Trophoblast cell (in vitro differentiated cells and primary cell): ENCODE data around the gene KDM4C.

Source experiments
- DNase-seq, 2 donors: peaks; one replicate each; pipeline ENCODE4 v3.0.0-alpha.2; 2016
- H2AFZ ChIP-seq: 2 replicates; pipeline ENCODE4 v1.6.1; 2013; ENCODE audit warnings: low read length, moderate library complexity, mild to moderate bottlenecking; ENCODE audit not compliant: insufficient read depth, poor library complexity
- H2AK5ac ChIP-seq: 2 replicates; pipeline ENCODE4 v1.6.1; 2013; ENCODE audit warnings: mild to moderate bottlenecking, low read length
- H2BK120ac ChIP-seq: 2 replicates; pipeline ENCODE4 v1.6.1; 2013; ENCODE audit warnings: low read length, mild to moderate bottlenecking, moderate library complexity; ENCODE audit not compliant: insufficient read depth, poor library complexity
- H2BK12ac ChIP-seq: 2 replicates; pipeline ENCODE4 v1.6.1; 2013; ENCODE audit warnings: mild to moderate bottlenecking, low read length, moderate library complexity
- H2BK5ac ChIP-seq: 2 replicates; pipeline ENCODE4 v1.6.1; 2013; ENCODE audit warnings: low read length, low read depth, moderate library complexity, mild to moderate bottlenecking; ENCODE audit not compliant: poor library complexity
- H3K14ac ChIP-seq: 2 replicates; pipeline ENCODE4 v1.6.1; 2013; ENCODE audit warnings: mild to moderate bottlenecking, low read length
- H3K18ac ChIP-seq: 2 replicates; pipeline ENCODE4 v1.6.1; 2013; ENCODE audit warnings: mild to moderate bottlenecking, low read length
- H3K23ac ChIP-seq: 2 replicates; pipeline ENCODE4 v1.6.1; 2013; ENCODE audit warnings: low read length
- H3K27ac ChIP-seq: 2 replicates; pipeline ENCODE4 v1.5.1; 2013; ENCODE audit warnings: low read depth, mild to moderate bottlenecking, inconsistent platforms, low read length, moderate library complexity
- H3K27me3 ChIP-seq: 2 replicates; pipeline ENCODE4 v1.6.1; 2013; ENCODE audit warnings: inconsistent platforms, mild to moderate bottlenecking, low read length, moderate library complexity; ENCODE audit not compliant: insufficient read depth
- H3K36me3 ChIP-seq, 2 experiments: 1 replicate in 1 of 2; 2 replicates in 1 of 2; pipeline ENCODE4 v1.6.1; 2013; ENCODE audit warnings: low read length in 2 of 2, mild to moderate bottlenecking in 2 of 2, moderate library complexity in 1 of 2; ENCODE audit not compliant: insufficient read depth in 2 of 2, control insufficient read depth in 1 of 2
- H3K4ac ChIP-seq: 2 replicates; pipeline ENCODE4 v1.6.1; 2013; ENCODE audit warnings: low read depth, mild to moderate bottlenecking, low read length, moderate library complexity
- H3K4me1 ChIP-seq, 2 experiments: 1 replicate in 1 of 2; 2 replicates in 1 of 2; pipeline ENCODE4 v1.6.1; 2013; ENCODE audit warnings: low read length in 2 of 2, mild to moderate bottlenecking in 2 of 2, moderate library complexity in 1 of 2; ENCODE audit not compliant: insufficient read depth in 2 of 2, control insufficient read depth in 1 of 2
- H3K4me2 ChIP-seq: 2 replicates; pipeline ENCODE4 v1.6.1; 2013; ENCODE audit warnings: inconsistent platforms, mild to moderate bottlenecking, low read length, moderate library complexity
- H3K4me3 ChIP-seq: 2 replicates; pipeline ENCODE4 v1.5.1; 2013; ENCODE audit warnings: mild to moderate bottlenecking, low read depth, low read length, inconsistent platforms
- H3K79me1 ChIP-seq: one replicate; pipeline ENCODE4 v1.6.1; 2013; ENCODE audit warnings: low read length
- H3K79me2 ChIP-seq: 2 replicates; pipeline ENCODE4 v1.6.1; 2013; ENCODE audit warnings: low read length, mild to moderate bottlenecking; ENCODE audit not compliant: control insufficient read depth, insufficient read depth, poor library complexity
- H3K9ac ChIP-seq: 2 replicates; pipeline ENCODE4 v1.6.1; 2013; ENCODE audit warnings: mild to moderate bottlenecking, low read length
- H3K9me3 ChIP-seq: 2 replicates; pipeline ENCODE4 v1.6.1; 2013; ENCODE audit warnings: low read depth, mild to moderate bottlenecking, control low read depth, inconsistent platforms, low read length; ENCODE audit not compliant: insufficient read depth
- H4K12ac ChIP-seq: 2 replicates; pipeline ENCODE4 v1.6.1; 2013; ENCODE audit warnings: low read depth, mild to moderate bottlenecking, low read length, moderate library complexity
- H4K8ac ChIP-seq: 2 replicates; pipeline ENCODE4 v1.6.1; 2013; ENCODE audit warnings: low read depth, mild to moderate bottlenecking, low read length, moderate library complexity
- H4K91ac ChIP-seq: one replicate; pipeline ENCODE4 v1.6.1; 2013; ENCODE audit warnings: low read depth, mild to moderate bottlenecking, low read length, moderate library complexity
- WGBS: extraction: QIAGEN DNeasy Blood & Tissue Kit; methylation state at CpG from one replicate; pipeline ENCODE4 v1.1.7; 2013; ENCODE audit warnings: missing lambda C conversion rate; ENCODE audit not compliant: insufficient read length, insufficient coverage; ENCODE audit errors: extremely low coverage; 5-methylcytosine and 5-hydroxymethylcytosine counted together

KDM4C gene

DNA sequence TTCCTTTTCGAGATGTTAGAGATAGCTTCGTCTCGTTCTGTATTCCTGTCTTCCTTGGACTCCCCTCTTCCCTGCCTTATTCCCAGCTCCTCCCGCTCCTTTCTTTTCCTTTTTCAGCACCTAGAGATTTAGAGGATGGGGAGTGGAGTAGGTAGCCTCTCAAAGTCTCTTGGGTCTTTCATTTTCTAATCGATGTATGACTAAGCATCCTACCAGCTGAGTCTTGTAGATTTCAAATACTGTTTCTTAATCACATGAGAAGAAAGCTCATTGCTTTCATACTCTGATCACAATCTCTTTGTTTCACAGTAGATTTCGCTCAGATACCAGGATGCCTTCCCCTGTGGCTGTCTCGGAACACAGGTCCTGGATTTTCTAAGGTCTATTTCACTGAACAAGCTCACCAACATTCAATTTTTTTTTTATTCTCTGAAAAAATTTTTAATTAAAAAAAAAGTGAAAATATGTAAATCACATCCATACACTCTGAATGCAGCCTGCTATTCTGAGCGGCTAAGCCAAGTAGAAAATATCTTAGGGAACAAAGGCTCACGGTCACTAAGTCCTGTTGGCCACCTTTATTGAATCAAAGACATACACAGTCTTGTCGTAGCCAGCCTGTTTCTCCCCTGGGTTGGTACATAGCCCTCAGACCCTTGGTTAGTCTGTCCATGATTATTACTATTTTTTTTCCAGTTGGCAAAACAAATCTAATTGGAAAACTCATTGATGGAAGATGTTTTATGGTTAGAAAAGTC is 413.8 kb downstream of the KDM4C start:
- peaks cover 24 to 25% of the 10 kb centered on the region in 2 experiments for H3K4me1 ChIP-seq
- peak overlapping the region; percentile 79 for H3K27ac ChIP-seq
- H3K79me1 ChIP-seq: peaks cover 22% of the 10 kb centered on the region
- no peak overlapping the region for H3K4me3 ChIP-seq
- no peak overlapping the region for H4K12ac ChIP-seq
- no peaks in the 10 kb centered on the region for H3K9me3 ChIP-seq
- H2AFZ ChIP-seq: peak overlapping the region; percentile 10
- no peak overlapping the region for H3K4me2 ChIP-seq
- peak overlapping the region; percentile 67 for H2BK5ac ChIP-seq
- H3K18ac ChIP-seq: no peak overlapping the region
- H4K8ac ChIP-seq: peak overlapping the region; percentile 9
- peaks cover 2% of the 10 kb centered on the region for H3K79me2 ChIP-seq
- no peak overlapping the region for H2AK5ac ChIP-seq
- H3K4ac ChIP-seq: peak overlapping the region; percentile 43
- peak overlapping the region; percentile 61 for H3K14ac ChIP-seq
- peak overlapping the region; percentile 81 for H4K91ac ChIP-seq
- peak overlapping the region; percentile 90 for H2BK120ac ChIP-seq
- no peaks in the 10 kb centered on the region for H3K36me3 ChIP-seq
- peak overlapping the region; percentile 79 for H2BK12ac ChIP-seq
- H3K9ac ChIP-seq: no peak overlapping the region
- no CpG with 5 or more reads among the region's 10 CpGs for WGBS
- no peak overlapping the region for H3K23ac ChIP-seq
- H3K27me3 ChIP-seq: no peaks in the 10 kb centered on the region
- peak; percentile 38 to 91 for DNase-seq

DNA sequence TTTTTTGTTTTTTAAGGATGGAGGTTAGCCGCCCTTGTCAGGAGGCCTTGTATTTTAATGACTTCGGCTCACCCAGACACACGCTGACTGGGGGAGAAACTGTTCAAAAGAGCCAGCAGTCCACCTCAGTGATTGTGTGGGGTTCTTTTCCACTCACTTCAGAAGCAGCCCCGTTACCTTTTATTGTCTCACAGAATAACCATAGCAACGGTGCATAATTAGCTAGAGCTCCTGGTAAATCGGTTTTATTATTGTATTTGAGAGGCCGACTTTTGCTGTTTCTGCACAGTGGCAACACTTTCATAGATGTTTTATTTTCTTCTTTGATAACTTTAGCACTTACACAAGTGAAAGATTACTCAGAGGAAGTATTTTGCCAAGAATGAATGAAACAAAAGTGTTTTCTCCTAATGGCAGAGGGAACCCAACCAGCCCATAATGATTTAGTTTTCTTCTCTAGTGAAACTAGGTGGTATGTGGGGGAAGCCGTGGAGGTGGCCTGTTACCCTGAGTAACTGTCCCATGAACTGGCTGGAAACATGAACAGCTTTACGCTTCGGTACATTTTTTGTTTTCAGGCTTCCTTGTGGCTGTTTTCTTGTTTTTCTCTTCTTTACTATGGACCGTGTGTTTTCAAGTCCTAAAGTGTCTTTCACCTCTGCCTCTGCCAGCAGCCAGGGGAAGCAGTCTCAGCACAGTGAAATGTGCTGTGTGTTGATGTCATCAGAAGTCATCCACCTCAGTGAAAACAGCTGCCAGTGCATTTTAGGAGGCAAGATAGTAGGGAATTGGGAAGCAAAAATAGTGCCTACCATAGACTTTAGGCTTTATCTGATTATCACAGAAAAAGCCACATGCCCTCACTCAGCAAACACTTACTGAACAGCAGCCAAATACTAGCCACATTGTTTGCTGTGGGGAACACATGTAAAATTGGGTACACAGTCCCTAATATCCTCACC is 414.7 kb downstream of the KDM4C start:
- no peaks in the 10 kb centered on the region for H3K27me3 ChIP-seq
- H4K12ac ChIP-seq: no peak overlapping the region
- H3K4me1 ChIP-seq: peaks cover 24 to 25% of the 10 kb centered on the region in 2 experiments
- peak overlapping the region; percentile 90 for H2BK120ac ChIP-seq
- peak overlapping the region; percentile 67 for H2BK5ac ChIP-seq
- no peak overlapping the region for H3K4me3 ChIP-seq
- WGBS: no CpG with 5 or more reads among the region's 11 CpGs
- H3K79me1 ChIP-seq: peaks cover 22% of the 10 kb centered on the region
- peak overlapping the region; percentile 93 for H2BK12ac ChIP-seq
- peaks cover 2% of the 10 kb centered on the region for H3K79me2 ChIP-seq
- H3K4ac ChIP-seq: peak overlapping the region; percentile 1
- H2AFZ ChIP-seq: peak overlapping the region; percentile 10
- no peak overlapping the region for H3K23ac ChIP-seq
- no peaks in the 10 kb centered on the region for H3K9me3 ChIP-seq
- H3K9ac ChIP-seq: no peak overlapping the region
- peak overlapping the region; percentile 85 for H2AK5ac ChIP-seq
- H3K27ac ChIP-seq: peak overlapping the region; percentile 75
- no peak overlapping the region for H3K18ac ChIP-seq
- H3K4me2 ChIP-seq: no peak overlapping the region
- H4K91ac ChIP-seq: peak overlapping the region; percentile 94
- peak; percentile 56 to 69 for DNase-seq
- H4K8ac ChIP-seq: peak overlapping the region; percentile 61
- peak overlapping the region; percentile 82 for H3K14ac ChIP-seq
- H3K36me3 ChIP-seq: no peaks in the 10 kb centered on the region

DNA sequence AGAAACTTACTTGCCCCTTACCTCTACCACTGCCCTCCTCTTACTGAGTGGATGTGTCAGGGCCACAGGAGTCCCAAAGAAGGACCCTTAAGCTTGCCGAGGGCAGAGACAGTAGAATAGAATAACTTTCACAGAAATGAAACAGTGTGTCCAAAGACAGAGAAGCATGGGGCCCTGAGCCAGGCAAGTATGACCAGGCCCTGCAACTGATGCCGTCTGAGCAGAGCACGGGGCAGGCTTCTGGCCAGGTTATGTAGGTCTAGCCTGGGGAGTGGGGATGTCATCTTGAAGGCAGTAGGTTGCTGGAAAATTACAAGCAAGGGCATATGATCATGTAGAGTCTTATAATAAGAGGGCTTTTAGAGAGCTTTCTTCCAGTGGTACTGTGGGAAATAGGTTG is 415.4 kb downstream of the KDM4C start:
- H3K79me2 ChIP-seq: peaks cover 2% of the 10 kb centered on the region
- peak overlapping the region; percentile 94 for H4K91ac ChIP-seq
- no peak overlapping the region for H3K9ac ChIP-seq
- H3K79me1 ChIP-seq: peaks cover 22% of the 10 kb centered on the region
- H3K4me1 ChIP-seq: peaks cover 25 to 26% of the 10 kb centered on the region in 2 experiments
- peak overlapping the region; percentile 37 for H2BK5ac ChIP-seq
- no peak overlapping the region for H2AFZ ChIP-seq
- H3K36me3 ChIP-seq: no peaks in the 10 kb centered on the region
- peak overlapping the region; percentile 12 for H3K4ac ChIP-seq
- no CpG with 5 or more reads among the region's 3 CpGs for WGBS
- H4K8ac ChIP-seq: peak overlapping the region; percentile 61
- H3K18ac ChIP-seq: peak overlapping the region; percentile 74
- H2AK5ac ChIP-seq: peak overlapping the region; percentile 85
- H3K4me2 ChIP-seq: no peak overlapping the region
- H2BK120ac ChIP-seq: peak overlapping the region; percentile 90
- no peak overlapping the region for H3K4me3 ChIP-seq
- no peaks in the 10 kb centered on the region for H3K9me3 ChIP-seq
- H2BK12ac ChIP-seq: peak overlapping the region; percentile 93
- DNase-seq: no peak
- H4K12ac ChIP-seq: no peak overlapping the region
- H3K27me3 ChIP-seq: no peaks in the 10 kb centered on the region
- H3K14ac ChIP-seq: peak overlapping the region; percentile 82
- no peak overlapping the region for H3K23ac ChIP-seq
- H3K27ac ChIP-seq: peak overlapping the region; percentile 42

DNA sequence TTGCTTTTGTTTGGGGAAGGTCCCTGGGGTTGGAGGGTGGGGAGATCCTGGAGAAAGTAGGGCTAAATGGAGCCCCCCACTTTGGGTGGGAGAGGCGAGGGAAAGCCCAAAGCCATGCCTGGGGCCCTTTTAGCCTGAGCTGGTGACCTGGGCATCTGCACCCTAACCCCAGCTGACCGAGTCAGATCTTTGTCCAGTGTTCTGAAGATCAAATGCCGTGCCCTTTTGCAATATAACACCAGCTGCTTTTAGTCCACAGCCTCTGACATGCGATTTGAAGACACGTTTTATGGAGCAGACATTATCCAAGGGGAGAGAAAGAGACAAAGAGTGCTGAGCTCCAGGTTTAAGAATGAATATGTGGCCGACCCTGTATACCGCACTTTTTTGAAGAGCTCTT is 416.5 kb downstream of the KDM4C start:
- H3K79me1 ChIP-seq: peaks cover 23% of the 10 kb centered on the region
- no peak overlapping the region for H3K4ac ChIP-seq
- H3K36me3 ChIP-seq: no peaks in the 10 kb centered on the region
- peak overlapping the region; percentile 61 for H2BK120ac ChIP-seq
- H3K4me2 ChIP-seq: no peak overlapping the region
- peaks cover 25 to 30% of the 10 kb centered on the region in 2 experiments for H3K4me1 ChIP-seq
- H4K12ac ChIP-seq: no peak overlapping the region
- H3K79me2 ChIP-seq: peaks cover 2% of the 10 kb centered on the region
- peak overlapping the region; percentile 50 for H4K91ac ChIP-seq
- peak overlapping the region; percentile 11 for H3K14ac ChIP-seq
- H3K23ac ChIP-seq: no peak overlapping the region
- no peak for DNase-seq
- H2BK5ac ChIP-seq: peak overlapping the region; percentile 50
- H4K8ac ChIP-seq: peak overlapping the region; percentile 26
- H3K4me3 ChIP-seq: no peak overlapping the region
- H2AK5ac ChIP-seq: peak overlapping the region; percentile 81
- no peaks in the 10 kb centered on the region for H3K9me3 ChIP-seq
- H2BK12ac ChIP-seq: peak overlapping the region; percentile 12
- H3K27me3 ChIP-seq: no peaks in the 10 kb centered on the region
- no peak overlapping the region for H2AFZ ChIP-seq
- WGBS: no CpG with 5 or more reads among the region's 7 CpGs
- H3K27ac ChIP-seq: no peak overlapping the region
- no peak overlapping the region for H3K9ac ChIP-seq
- H3K18ac ChIP-seq: peak overlapping the region; percentile 20
